Osteocyte (in vitro differentiated cells): ENCODE data around the gene MBNL1. TPM values are rescaled to one million over a fixed set of nuclear protein-coding genes. Genes with fewer than 3 reads are reported as not detected.

Experiments
- DNase-seq: peaks from one replicate; pipeline ENCODE4 v3.0.0; 2021; ENCODE audit warnings: mixed read lengths; ENCODE audit not compliant: unreplicated experiment; ENCODE audit errors: extremely low spot score
- H3K27ac Mint-ChIP-seq: one replicate; pipeline ENCODE4 v1.8.0; 2021; ENCODE audit warnings: mild to moderate bottlenecking, mixed read lengths; ENCODE audit not compliant: unreplicated experiment
- H3K27me3 Mint-ChIP-seq: one replicate; pipeline ENCODE4 v1.8.0; 2021; ENCODE audit warnings: mixed read lengths; ENCODE audit not compliant: unreplicated experiment
- H3K36me3 Mint-ChIP-seq: one replicate; pipeline ENCODE4 v1.8.0; 2021; ENCODE audit warnings: mixed read lengths; ENCODE audit not compliant: unreplicated experiment
- H3K4me1 Mint-ChIP-seq: one replicate; pipeline ENCODE4 v1.8.0; 2021; ENCODE audit warnings: mixed read lengths; ENCODE audit not compliant: unreplicated experiment
- H3K4me3 Mint-ChIP-seq: one replicate; pipeline ENCODE4 v1.8.0; 2021; ENCODE audit warnings: mild to moderate bottlenecking, moderate library complexity, mixed read lengths; ENCODE audit not compliant: unreplicated experiment
- H3K9me3 Mint-ChIP-seq: one replicate; pipeline ENCODE4 v1.8.0; 2021; ENCODE audit warnings: mixed read lengths; ENCODE audit not compliant: unreplicated experiment
- total RNA-seq: library from RNA; stranded (reverse); gene quantifications from 2 replicates; pipeline ENCODE4 v1.2.1, GENCODE V29; 2021
- TF ChIP-seq, protein P1 (sequence below): fragments of 200-600 bp; sonication (generic); IDR thresholded peaks from 2 replicates; pipeline ENCODE4 v1.5.0; 2021; ENCODE audit warnings: antibody characterized with exemption, mild to moderate bottlenecking, moderate library complexity

MBNL1 gene
- total RNA-seq, 1 donor from 2014 or later: 166 TPM

DNA sequence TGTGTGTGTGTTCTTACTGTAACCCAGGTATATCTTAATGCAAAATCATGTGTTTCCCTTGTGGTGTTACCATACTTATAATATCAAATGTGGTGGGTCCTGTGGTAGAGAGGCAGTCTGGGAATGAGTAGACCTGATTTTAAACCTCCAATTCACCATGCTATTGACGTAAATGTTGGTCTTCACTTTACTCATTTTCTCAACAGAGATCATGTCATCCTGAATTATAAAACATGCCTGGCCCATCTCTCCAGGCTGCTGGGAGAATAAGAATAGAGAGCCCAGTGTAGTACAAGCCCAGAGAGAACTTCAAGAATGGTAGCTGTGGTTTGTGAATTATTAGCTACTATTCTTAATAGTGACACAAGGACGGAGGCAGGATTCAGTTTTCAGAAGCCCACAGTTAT lies 88.1 kb downstream of the MBNL1 start:
- peaks cover 56% of the 10 kb centered on the region for H3K4me1 Mint-ChIP-seq

DNA sequence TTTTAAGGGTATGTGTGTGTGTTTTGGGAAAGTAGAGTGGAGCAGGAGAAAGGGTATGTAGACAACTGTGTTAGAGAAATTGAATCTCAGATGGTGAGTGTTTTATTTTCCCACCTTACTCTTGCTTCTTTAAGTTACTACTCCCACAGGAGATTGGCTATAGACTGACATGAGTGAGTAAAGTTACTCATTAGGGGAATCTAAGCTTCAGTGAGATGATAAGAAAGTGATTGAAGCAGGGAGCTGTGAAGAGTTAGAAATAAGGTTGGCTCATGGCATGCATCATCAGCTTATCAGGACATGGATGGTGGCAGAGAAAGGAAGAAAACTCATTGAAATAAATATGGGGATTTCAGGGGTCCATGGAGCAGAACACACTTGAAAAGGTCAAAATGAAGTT lies 88.9 kb downstream of the MBNL1 start:
- H3K4me1 Mint-ChIP-seq: peaks cover 50% of the 10 kb centered on the region
- H3K4me3 Mint-ChIP-seq: no peak overlapping the region
- peak overlapping the region; percentile 36 for H3K27ac Mint-ChIP-seq
- TF ChIP-seq, protein P1, sequence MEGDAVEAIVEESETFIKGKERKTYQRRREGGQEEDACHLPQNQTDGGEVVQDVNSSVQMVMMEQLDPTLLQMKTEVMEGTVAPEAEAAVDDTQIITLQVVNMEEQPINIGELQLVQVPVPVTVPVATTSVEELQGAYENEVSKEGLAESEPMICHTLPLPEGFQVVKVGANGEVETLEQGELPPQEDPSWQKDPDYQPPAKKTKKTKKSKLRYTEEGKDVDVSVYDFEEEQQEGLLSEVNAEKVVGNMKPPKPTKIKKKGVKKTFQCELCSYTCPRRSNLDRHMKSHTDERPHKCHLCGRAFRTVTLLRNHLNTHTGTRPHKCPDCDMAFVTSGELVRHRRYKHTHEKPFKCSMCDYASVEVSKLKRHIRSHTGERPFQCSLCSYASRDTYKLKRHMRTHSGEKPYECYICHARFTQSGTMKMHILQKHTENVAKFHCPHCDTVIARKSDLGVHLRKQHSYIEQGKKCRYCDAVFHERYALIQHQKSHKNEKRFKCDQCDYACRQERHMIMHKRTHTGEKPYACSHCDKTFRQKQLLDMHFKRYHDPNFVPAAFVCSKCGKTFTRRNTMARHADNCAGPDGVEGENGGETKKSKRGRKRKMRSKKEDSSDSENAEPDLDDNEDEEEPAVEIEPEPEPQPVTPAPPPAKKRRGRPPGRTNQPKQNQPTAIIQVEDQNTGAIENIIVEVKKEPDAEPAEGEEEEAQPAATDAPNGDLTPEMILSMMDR: no peak
- H3K36me3 Mint-ChIP-seq: peaks cover 6% of the 10 kb centered on the region
- no peaks in the 10 kb centered on the region for H3K9me3 Mint-ChIP-seq
- H3K27me3 Mint-ChIP-seq: no peaks in the 10 kb centered on the region
- no peak for DNase-seq

More for the DNA sequence above, 88.1 kb downstream of the MBNL1 start:
- TF ChIP-seq, protein P1: no peak
- no peak for DNase-seq
- H3K9me3 Mint-ChIP-seq: no peaks in the 10 kb centered on the region
- H3K27ac Mint-ChIP-seq: no peak overlapping the region
- H3K4me3 Mint-ChIP-seq: no peak overlapping the region
- H3K36me3 Mint-ChIP-seq: peaks cover 6% of the 10 kb centered on the region
- H3K27me3 Mint-ChIP-seq: no peaks in the 10 kb centered on the region

GRCh38 chr3:152359385-152360248 lies 90.9 kb downstream of the MBNL1 start:
- DNase-seq: no peak
- peak overlapping the region; percentile 1 for H3K27ac Mint-ChIP-seq
- H3K4me3 Mint-ChIP-seq: no peak overlapping the region
- peaks cover 59% of the 10 kb centered on the region for H3K4me1 Mint-ChIP-seq
- no peaks in the 10 kb centered on the region for H3K9me3 Mint-ChIP-seq
- TF ChIP-seq, protein P1: no peak
- peaks cover 3% of the 10 kb centered on the region for H3K36me3 Mint-ChIP-seq
- H3K27me3 Mint-ChIP-seq: no peaks in the 10 kb centered on the region

DNA sequence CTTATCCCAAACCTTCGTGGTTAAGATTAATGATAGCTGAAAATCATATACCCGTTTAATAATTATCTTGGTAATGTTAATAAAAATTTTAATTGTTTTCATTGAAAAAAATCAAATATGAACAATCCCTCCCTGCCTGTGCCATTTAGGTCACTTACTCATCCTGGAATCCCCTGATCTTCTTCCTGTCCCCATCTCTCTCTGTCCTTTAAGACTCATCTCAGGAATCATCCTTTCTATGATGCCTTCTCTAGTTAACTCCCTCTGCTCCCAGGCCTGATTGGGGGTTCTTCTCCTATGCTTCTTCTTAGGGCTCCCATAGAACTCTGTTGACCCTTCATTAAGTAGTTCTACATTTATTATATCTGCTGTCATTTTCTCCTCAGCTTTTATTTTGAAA lies 91.6 kb downstream of the MBNL1 start:
- Mint-ChIP-seq H3K36me3 (peaks cover 3% of the 10 kb centered on the region), H3K27ac (peak overlapping the region; percentile 24), H3K9me3 (no peaks in the 10 kb centered on the region), H3K27me3 (no peaks in the 10 kb centered on the region), H3K4me3 (no peak overlapping the region), H3K4me1 (peaks cover 62% of the 10 kb centered on the region)
- TF ChIP-seq, protein P1: no peak
- DNase-seq: no peak

- Mint-ChIP-seq H3K4me1 (peaks cover 62% of the 10 kb centered on the region), H3K27ac (peak overlapping the region; percentile 9), H3K36me3 (peaks cover 3% of the 10 kb centered on the region), H3K9me3 (no peaks in the 10 kb centered on the region), H3K4me3 (no peak overlapping the region), H3K27me3 (no peaks in the 10 kb centered on the region)
- DNase-seq: no peak
- TF ChIP-seq, protein P1: no peak
Observed at GRCh38 chr3:152360966-152361365, 92.2 kb downstream of the MBNL1 start.
